HepG2 (cell line): ENCODE data around the gene TEX19. TPM values are rescaled to one million over a fixed set of nuclear protein-coding genes. Genes with fewer than 3 reads are reported as not detected.
A peak's percentile ranks its signal among the peaks of the same experiment; 100 is the strongest.

ENCODE experiments used
- BATF2 ChIP-seq: sonication (generic); formaldehyde crosslinking; IDR thresholded peaks from 2 replicates; pipeline ENCODE4 v1.8.0; 2022; ENCODE audit warnings: mild to moderate bottlenecking, missing genetic modification reagents, moderate library complexity
- CAMTA2 ChIP-seq: sonication (generic); formaldehyde crosslinking; IDR thresholded peaks from 2 replicates; pipeline ENCODE4 v1.4.0; 2020; ENCODE audit warnings: mild to moderate bottlenecking, missing genetic modification reagents, borderline replicate concordance
- HMGA1 ChIP-seq: sonication (generic); formaldehyde crosslinking; conservative IDR thresholded peaks from 2 replicates; pipeline ENCODE4 v1.4.0; 2020; ENCODE audit warnings: missing genetic modification reagents
- PRDM15 ChIP-seq: sonication (generic); formaldehyde crosslinking; IDR thresholded peaks from 2 replicates; pipeline ENCODE4 v1.4.0; 2020; ENCODE audit warnings: missing genetic modification reagents
- STAT5B ChIP-seq: sonication (generic); formaldehyde crosslinking; IDR thresholded peaks from 2 replicates; pipeline ENCODE4 v1.4.0; 2020; ENCODE audit warnings: missing genetic modification reagents
- TAF1 ChIP-seq: sonication (generic); formaldehyde crosslinking; IDR thresholded peaks from 2 replicates; pipeline ENCODE4 v1.4.0; 2020; ENCODE audit warnings: missing genetic modification reagents
- TAF15 ChIP-seq: fragments of 200-400 bp; formaldehyde crosslinking; IDR thresholded peaks from one replicate; pipeline ENCODE4 v1.6.1; 2018; ENCODE audit warnings: mild to moderate bottlenecking, low read depth, low read length; ENCODE audit not compliant: poor library complexity, severe bottlenecking
- TIGD3 ChIP-seq: sonication (generic); formaldehyde crosslinking; IDR thresholded peaks from 2 replicates; pipeline ENCODE4 v1.5.1; 2020; ENCODE audit warnings: mild to moderate bottlenecking, missing genetic modification reagents, borderline replicate concordance
- ZMYM4 ChIP-seq: sonication (generic); formaldehyde crosslinking; IDR thresholded peaks from 2 replicates; pipeline ENCODE4 v1.8.1; 2023; ENCODE audit warnings: mild to moderate bottlenecking, missing genetic modification reagents
- ZNF207 ChIP-seq: fragments of 450-650 bp; IDR thresholded peaks from 2 replicates; pipeline ENCODE4 v1.6.1; 2016; ENCODE audit warnings: antibody characterized with exemption, borderline replicate concordance
- ZNF230 ChIP-seq: sonication (generic); formaldehyde crosslinking; IDR thresholded peaks from 2 replicates; pipeline ENCODE4 v1.4.0; 2020; ENCODE audit warnings: mild to moderate bottlenecking, missing genetic modification reagents
- ZNF557 ChIP-seq: sonication (generic); formaldehyde crosslinking; IDR thresholded peaks from 2 replicates; pipeline ENCODE4 v1.4.0; 2020; ENCODE audit warnings: missing genetic modification reagents
- polyA plus RNA-seq, 8 experiments: library from polyadenylated mRNA; depleted of rRNA in 3 of 8; stranded (reverse) in 7 of 8; unstranded in 1 of 8; fragments of >200 nt; fragmentation: Illumina TruSeq in 4 of 8; extraction: Trizol in 4 of 8; gene quantifications; 2 replicates each; pipeline versions ENCODE4 v1.2.1 to v1.2.3, GENCODE V29; 2011 to 2016; ENCODE audit warnings: low read depth in 4 of 8, missing spikeins in 1 of 8, mixed read lengths in 1 of 8; ENCODE audit not compliant: insufficient read depth in 1 of 8
- total RNA-seq, 5 experiments: library from RNA; depleted of rRNA; stranded (reverse); fragments of >200 nt; fragmentation: Illumina TruSeq; extraction: Trizol; gene quantifications; 2 replicates each; pipeline ENCODE4 v1.2.3, GENCODE V29; 2016; ENCODE audit warnings: low read depth in 1 of 5
- TF ChIP-seq, protein P1 (sequence below): sonication (generic); formaldehyde crosslinking; IDR thresholded peaks from 2 replicates; pipeline ENCODE4 v1.4.0; 2020; ENCODE audit warnings: missing genetic modification reagents
- TF ChIP-seq, protein P2 (sequence below): sonication (generic); formaldehyde crosslinking; IDR thresholded peaks from 2 replicates; pipeline ENCODE4 v1.4.0; 2020; ENCODE audit warnings: missing genetic modification reagents
- TF ChIP-seq, protein P3 (sequence below): sonication (generic); formaldehyde crosslinking; IDR thresholded peaks from 2 replicates; pipeline ENCODE4 v1.8.0; 2022; ENCODE audit warnings: missing genetic modification reagents, mild to moderate bottlenecking, inconsistent platforms, borderline replicate concordance
- TF ChIP-seq, protein P4 (sequence below): sonication (generic); formaldehyde crosslinking; IDR thresholded peaks from 2 replicates; pipeline ENCODE4 v1.4.0; 2020; ENCODE audit warnings: low read depth, mild to moderate bottlenecking, missing genetic modification reagents

Gene TEX19
- total and polyA plus RNA-seq, 2 of the 13 experiments (the other 11 are each of a cell fraction or from before 2014, with no cell fraction given), result 1.3 to 6.0 TPM

GRCh38 chr17:82320140-82320840, 38.8 kb upstream of the TEX19 start (continued):
- TF ChIP-seq BATF2 (no peak), ZNF207 (no peak), ZNF230 (CRISPR knock-in tag) (peak; percentile 62; the same call in 1 of the 2 replicates), TAF1 (CRISPR knock-in tag) (peak; percentile 33; the same call in 1 of the 2 replicates), ZMYM4 (CRISPR knock-in tag) (no peak; the same call in 1 of the 2 replicates), PRDM15 (CRISPR knock-in tag) (no peak), STAT5B (CRISPR knock-in tag) (no peak), HMGA1 (CRISPR knock-in tag) (no peak), ZNF557 (CRISPR knock-in tag) (no peak), TIGD3 (CRISPR knock-in tag) (no peak), CAMTA2 (no peak), TAF15 (no peak)
- TF ChIP-seq, protein P1, sequence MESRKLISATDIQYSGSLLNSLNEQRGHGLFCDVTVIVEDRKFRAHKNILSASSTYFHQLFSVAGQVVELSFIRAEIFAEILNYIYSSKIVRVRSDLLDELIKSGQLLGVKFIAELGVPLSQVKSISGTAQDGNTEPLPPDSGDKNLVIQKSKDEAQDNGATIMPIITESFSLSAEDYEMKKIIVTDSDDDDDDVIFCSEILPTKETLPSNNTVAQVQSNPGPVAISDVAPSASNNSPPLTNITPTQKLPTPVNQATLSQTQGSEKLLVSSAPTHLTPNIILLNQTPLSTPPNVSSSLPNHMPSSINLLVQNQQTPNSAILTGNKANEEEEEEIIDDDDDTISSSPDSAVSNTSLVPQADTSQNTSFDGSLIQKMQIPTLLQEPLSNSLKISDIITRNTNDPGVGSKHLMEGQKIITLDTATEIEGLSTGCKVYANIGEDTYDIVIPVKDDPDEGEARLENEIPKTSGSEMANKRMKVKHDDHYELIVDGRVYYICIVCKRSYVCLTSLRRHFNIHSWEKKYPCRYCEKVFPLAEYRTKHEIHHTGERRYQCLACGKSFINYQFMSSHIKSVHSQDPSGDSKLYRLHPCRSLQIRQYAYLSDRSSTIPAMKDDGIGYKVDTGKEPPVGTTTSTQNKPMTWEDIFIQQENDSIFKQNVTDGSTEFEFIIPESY (CRISPR knock-in tag), result no peak
- TF ChIP-seq, protein P2, sequence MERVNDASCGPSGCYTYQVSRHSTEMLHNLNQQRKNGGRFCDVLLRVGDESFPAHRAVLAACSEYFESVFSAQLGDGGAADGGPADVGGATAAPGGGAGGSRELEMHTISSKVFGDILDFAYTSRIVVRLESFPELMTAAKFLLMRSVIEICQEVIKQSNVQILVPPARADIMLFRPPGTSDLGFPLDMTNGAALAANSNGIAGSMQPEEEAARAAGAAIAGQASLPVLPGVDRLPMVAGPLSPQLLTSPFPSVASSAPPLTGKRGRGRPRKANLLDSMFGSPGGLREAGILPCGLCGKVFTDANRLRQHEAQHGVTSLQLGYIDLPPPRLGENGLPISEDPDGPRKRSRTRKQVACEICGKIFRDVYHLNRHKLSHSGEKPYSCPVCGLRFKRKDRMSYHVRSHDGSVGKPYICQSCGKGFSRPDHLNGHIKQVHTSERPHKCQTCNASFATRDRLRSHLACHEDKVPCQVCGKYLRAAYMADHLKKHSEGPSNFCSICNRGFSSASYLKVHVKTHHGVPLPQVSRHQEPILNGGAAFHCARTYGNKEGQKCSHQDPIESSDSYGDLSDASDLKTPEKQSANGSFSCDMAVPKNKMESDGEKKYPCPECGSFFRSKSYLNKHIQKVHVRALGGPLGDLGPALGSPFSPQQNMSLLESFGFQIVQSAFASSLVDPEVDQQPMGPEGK (CRISPR knock-in tag), result no peak; the same call in none of the 2 replicates
- TF ChIP-seq, protein P3, sequence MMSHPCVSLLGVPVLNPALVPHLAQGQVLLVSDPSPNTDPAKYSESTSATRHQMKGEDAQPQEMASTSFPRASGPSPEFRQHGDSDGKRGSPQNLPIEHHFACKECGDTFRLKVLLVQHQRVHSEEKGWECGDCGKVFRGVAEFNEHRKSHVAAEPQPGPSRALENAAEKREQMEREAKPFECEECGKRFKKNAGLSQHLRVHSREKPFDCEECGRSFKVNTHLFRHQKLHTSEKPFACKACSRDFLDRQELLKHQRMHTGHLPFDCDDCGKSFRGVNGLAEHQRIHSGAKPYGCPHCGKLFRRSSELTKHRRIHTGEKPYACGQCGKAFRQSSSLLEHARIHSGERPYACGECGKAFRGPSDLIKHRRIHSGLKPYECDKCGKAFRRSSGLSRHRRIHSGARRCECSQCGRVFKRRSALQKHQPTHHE (CRISPR knock-in tag), result no peak
- TF ChIP-seq, protein P4, sequence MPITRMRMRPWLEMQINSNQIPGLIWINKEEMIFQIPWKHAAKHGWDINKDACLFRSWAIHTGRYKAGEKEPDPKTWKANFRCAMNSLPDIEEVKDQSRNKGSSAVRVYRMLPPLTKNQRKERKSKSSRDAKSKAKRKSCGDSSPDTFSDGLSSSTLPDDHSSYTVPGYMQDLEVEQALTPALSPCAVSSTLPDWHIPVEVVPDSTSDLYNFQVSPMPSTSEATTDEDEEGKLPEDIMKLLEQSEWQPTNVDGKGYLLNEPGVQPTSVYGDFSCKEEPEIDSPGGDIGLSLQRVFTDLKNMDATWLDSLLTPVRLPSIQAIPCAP (CRISPR knock-in tag), result no peak
